Activated CD4-positive, CD25-positive, alpha-beta regulatory T cell treated with anti-CD3 and anti-CD28 coated beads, Interleukin-2, amount 50 U/mL, for 16 hours (primary cell): Measurements from ENCODE around the gene NPHP4.
"Not testable (repeated sequence)": the region's sequence is repeated elsewhere in the genome, so short reads cannot be mapped to it uniquely, and the experiment has no call there.

Experiments used
- DNase-seq: peaks from one replicate; pipeline ENCODE4 v3.0.0-alpha.2; 2020; ENCODE audit warnings: low read depth, low spot score

NPHP4 gene

DNA sequence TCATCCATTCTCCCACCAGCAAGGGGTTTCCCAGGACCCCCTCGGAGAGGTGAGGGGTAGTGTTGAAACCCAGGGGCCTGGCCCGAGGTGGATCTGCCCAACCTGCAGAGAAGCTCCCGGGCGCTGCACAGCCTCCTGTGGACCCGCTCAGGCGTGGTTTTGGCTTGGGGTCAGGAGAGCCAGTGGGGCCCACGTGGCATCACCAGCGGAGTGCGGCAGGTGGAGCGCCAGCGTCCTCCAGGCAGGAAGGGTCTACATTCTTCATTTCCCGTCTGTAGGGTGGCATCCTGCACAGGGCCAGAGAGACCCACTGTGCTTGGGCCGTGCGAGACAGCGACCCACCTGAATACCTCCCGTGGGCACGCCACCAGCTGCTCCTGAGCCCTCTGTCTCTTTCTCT is 135.2 kb downstream of the NPHP4 start:
- DNase-seq: no peak

- DNase-seq: no peak
Observed at GRCh38 chr1:5856246-5856815, 135.9 kb downstream of the NPHP4 start.

DNA sequence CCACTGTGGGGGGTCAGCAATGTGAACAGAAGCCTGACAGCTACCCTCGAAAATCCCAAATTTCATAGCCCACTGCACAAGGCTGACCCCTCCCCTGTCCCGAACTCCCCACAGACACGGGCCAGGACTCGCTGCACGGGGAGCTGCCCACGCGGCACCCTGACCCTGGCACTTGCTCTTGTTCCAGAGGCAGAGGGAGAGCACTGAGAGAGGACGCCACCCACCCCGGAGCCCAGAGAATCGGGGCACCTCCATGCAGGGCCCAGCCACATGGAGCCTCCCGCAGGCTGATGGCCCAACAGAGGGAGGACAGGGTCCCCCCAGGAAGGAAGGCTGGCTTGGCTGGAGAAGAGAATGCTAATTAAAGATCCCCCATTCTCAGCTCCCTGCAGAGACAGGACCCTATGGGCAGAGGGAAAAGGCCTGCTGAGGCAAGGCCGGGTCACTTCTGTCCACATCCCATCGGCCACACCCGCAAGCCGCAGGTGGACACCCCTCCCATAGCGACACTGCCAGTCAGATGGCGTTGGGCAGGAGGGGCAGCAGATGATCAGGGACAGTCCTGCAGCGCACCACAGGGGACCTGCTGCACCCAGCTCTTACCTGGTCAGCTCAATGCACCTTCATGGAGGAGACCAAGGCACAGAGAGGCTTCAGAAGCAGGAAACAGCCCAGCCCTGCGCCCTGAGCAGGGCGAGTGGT is 136.9 kb downstream of the NPHP4 start:
- DNase-seq: no peak

- DNase-seq: no peak
Observed at GRCh38 chr1:5854754-5855153, 137.5 kb downstream of the NPHP4 start.

DNA sequence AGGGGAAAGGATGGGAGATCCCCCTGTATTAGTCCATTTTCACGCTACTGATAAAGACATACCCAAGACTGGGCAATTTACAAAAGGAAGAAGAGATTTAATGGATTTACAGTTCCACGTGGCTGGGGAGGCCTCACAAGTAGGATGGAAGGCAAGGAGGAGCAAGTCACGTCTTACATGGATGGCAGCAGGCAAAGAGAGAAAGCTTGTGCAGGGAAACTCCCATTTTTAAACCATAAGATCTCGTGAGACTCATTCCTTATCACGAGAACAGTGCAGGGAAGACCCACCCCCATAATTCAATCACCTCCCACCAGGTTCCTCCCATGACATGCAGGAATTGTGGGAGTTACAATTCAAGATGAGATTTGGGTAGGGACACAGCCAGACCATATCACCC is 138.4 kb downstream of the NPHP4 start:
- not testable (repeated sequence) for DNase-seq

DNA sequence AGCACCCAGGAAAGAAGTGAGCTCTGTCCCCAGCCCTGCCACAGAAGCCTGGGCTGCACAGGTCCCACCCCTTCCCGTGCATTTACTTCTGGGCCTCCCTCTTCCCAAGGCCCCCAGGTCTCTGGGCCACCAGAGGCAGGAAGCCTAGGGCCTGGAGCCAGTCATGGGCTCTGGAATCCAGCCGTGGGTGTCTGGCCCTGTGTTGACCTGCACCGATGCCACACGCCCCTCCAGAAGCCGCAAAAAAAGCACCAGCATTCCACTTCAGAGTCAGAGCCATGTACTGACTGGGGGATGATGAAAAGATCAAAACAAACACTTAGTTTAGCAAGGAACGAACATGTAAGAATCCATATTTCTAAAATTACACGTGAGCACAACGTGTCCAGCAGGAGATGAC is 141.7 kb downstream of the NPHP4 start:
- no peak for DNase-seq

- DNase-seq: no peak
Observed at GRCh38 chr1:5849550-5849949, 142.7 kb downstream of the NPHP4 start.

GRCh38 chr1:5847013-5847659 is 145.1 kb downstream of the NPHP4 start:
- no peak for DNase-seq

DNA sequence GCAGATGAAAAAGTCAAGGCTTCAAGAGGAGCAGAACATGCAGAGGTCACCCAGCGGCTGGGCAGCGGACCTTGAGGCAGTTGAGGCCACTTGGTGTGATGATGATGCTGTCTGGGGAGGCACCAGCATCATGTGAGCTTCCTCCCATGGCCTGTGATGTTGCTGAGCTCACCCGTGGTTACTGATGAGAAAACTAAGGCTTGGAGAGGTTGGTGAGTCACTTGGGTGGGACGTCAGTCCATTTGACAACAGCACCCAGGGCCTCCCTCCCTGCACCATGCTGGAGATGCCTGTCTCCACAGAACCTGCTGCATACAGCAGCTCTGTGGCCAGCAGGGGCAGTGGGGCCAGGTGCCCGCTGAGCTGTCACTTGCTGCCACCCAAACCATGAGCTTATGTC is 146.8 kb downstream of the NPHP4 start:
- no peak for DNase-seq

GRCh38 chr1:5844442-5844841 is 147.8 kb downstream of the NPHP4 start:
- DNase-seq: no peak

GRCh38 chr1:5843521-5844096 is 148.6 kb downstream of the NPHP4 start:
- DNase-seq: no peak

- DNase-seq: no peak
Observed at GRCh38 chr1:5842679-5843078, 149.5 kb downstream of the NPHP4 start.

DNA sequence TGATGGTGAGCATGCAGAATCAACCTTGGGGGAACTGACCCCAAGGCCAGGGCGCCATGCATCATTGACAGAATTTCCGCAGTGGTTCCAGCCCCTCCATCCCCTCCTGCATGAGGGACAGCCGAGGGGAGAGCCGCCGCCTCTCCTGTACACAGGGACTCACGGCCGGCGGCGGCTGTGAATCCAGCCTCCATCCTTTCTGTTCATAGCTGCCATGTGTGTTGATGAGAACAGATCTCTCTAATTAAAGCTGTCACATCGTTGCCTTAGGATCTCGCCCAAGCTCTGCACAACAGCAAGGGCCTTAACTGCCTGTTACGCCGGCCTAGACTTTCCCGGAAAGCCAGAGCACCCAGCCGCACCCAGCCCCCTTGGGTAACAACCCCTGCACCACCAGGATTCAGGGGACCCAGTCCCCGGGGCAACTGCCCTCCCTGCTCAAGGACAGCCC is 151.6 kb downstream of the NPHP4 start:
- no peak for DNase-seq

GRCh38 chr1:5839881-5840550 is 152.2 kb downstream of the NPHP4 start:
- no peak for DNase-seq

GRCh38 chr1:5839161-5839880 is 152.9 kb downstream of the NPHP4 start:
- no peak for DNase-seq

GRCh38 chr1:5837976-5838653 is 154.1 kb downstream of the NPHP4 start:
- no peak for DNase-seq

- no peak for DNase-seq
Observed at GRCh38 chr1:5836776-5837440, 155.3 kb downstream of the NPHP4 start.

DNA sequence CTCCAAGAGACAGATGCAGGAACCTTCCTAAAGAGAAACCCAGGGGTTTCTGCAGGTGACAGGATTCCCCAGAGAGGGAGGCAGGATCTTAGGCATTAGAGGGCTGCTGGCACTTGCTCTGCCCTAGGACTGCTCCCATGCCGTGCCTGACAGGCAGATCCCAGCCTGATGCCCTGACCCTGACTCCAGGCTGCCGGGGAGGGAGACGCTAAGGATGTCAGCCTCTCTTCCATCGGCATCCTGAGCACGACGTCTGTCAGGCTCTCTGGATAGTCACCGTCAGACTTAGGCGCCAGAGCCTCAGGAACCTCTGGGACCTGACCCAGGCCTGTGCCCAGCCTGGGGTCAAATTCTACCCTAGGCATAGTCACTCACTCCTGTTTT is 157.1 kb downstream of the NPHP4 start:
- DNase-seq: no peak

- no peak for DNase-seq
Observed at GRCh38 chr1:5834477-5835178, 157.6 kb downstream of the NPHP4 start.

- no peak for DNase-seq
Observed at GRCh38 chr1:5833911-5834310, 158.3 kb downstream of the NPHP4 start.
